HepG2 (cell line): ENCODE results near the gene WFDC1. TPM values are rescaled to one million over a fixed set of nuclear protein-coding genes. Genes with fewer than 3 reads are reported as not detected.
A peak's percentile ranks its signal among the peaks of the same experiment; 100 is the strongest.

Experiments
- AKNA ChIP-seq: sonication (generic); formaldehyde crosslinking; IDR thresholded peaks from 2 replicates; pipeline ENCODE4 v1.4.0; 2020; ENCODE audit warnings: missing genetic modification reagents, borderline replicate concordance
- ARNTL ChIP-seq: sonication (generic); formaldehyde crosslinking; IDR thresholded peaks from 2 replicates; pipeline ENCODE4 v1.4.0; 2020; ENCODE audit warnings: mild to moderate bottlenecking, missing genetic modification reagents
- ATF2 ChIP-seq: sonication (generic); formaldehyde crosslinking; IDR thresholded peaks from 2 replicates; pipeline ENCODE4 v1.4.0; 2020; ENCODE audit warnings: missing genetic modification reagents
- CREM ChIP-seq, 2 experiments: sonication (generic) in 1 of 2; formaldehyde crosslinking in 1 of 2; IDR thresholded peaks; 2 replicates each; pipeline versions ENCODE4 v1.4.0 to v1.6.1; 2016 to 2020; ENCODE audit warnings: antibody characterized with exemption in 1 of 2, mild to moderate bottlenecking in 1 of 2, missing genetic modification reagents in 1 of 2
- FLYWCH1 ChIP-seq: sonication (generic); formaldehyde crosslinking; IDR thresholded peaks from 2 replicates; pipeline ENCODE4 v1.8.1; 2023; ENCODE audit warnings: mild to moderate bottlenecking, missing genetic modification reagents
- GABPB1 ChIP-seq: IDR thresholded peaks from 2 replicates; pipeline ENCODE4 v1.6.1; 2016; ENCODE audit warnings: mild to moderate bottlenecking, missing genetic modification reagents, moderate library complexity, missing compliant biosample characterization
- HINFP ChIP-seq: sonication (generic); formaldehyde crosslinking; IDR thresholded peaks from 2 replicates; pipeline ENCODE4 v1.4.0; 2020; ENCODE audit warnings: low read depth, mild to moderate bottlenecking, missing genetic modification reagents
- HIVEP1 ChIP-seq: sonication (generic); formaldehyde crosslinking; IDR thresholded peaks from 2 replicates; pipeline ENCODE4 v1.4.0; 2020; ENCODE audit warnings: mild to moderate bottlenecking, missing genetic modification reagents
- NR1H2 ChIP-seq: sonication (generic); formaldehyde crosslinking; IDR thresholded peaks from 2 replicates; pipeline ENCODE4 v1.8.1; 2022; ENCODE audit warnings: low read depth, missing genetic modification reagents, borderline replicate concordance
- PBX2 ChIP-seq: IDR thresholded peaks from 2 replicates; pipeline ENCODE4 v1.6.1; 2016; ENCODE audit warnings: control low read depth
- RFXANK ChIP-seq: IDR thresholded peaks from 2 replicates; pipeline ENCODE4 v1.6.1; 2016
- SAFB2 ChIP-seq: sonication (generic); formaldehyde crosslinking; IDR thresholded peaks from 2 replicates; pipeline ENCODE4 v1.5.1; 2020; ENCODE audit warnings: missing genetic modification reagents, low read depth, mild to moderate bottlenecking, borderline replicate concordance
- TAF1 ChIP-seq: sonication (generic); formaldehyde crosslinking; IDR thresholded peaks from 2 replicates; pipeline ENCODE4 v1.4.0; 2020; ENCODE audit warnings: missing genetic modification reagents
- THAP7 ChIP-seq: sonication (generic); formaldehyde crosslinking; IDR thresholded peaks from 2 replicates; pipeline ENCODE4 v1.8.1; 2023; ENCODE audit warnings: mild to moderate bottlenecking, missing genetic modification reagents
- ZNF33A ChIP-seq: sonication (generic); formaldehyde crosslinking; IDR thresholded peaks from 2 replicates; pipeline ENCODE4 v1.5.1; 2020; ENCODE audit warnings: missing genetic modification reagents, mild to moderate bottlenecking, moderate library complexity, borderline replicate concordance
- ZNF468 ChIP-seq: sonication (generic); formaldehyde crosslinking; IDR thresholded peaks from 2 replicates; pipeline ENCODE4 v1.8.0; 2022; ENCODE audit warnings: mild to moderate bottlenecking, moderate library complexity, missing genetic modification reagents
- ZNF749 ChIP-seq: sonication (generic); formaldehyde crosslinking; IDR thresholded peaks from 2 replicates; pipeline ENCODE4 v1.8.0; 2022; ENCODE audit warnings: mild to moderate bottlenecking, missing genetic modification reagents, moderate library complexity, borderline replicate concordance
- ZNF790 ChIP-seq: sonication (generic); formaldehyde crosslinking; IDR thresholded peaks from 2 replicates; pipeline ENCODE4 v1.8.0; 2022; ENCODE audit warnings: missing genetic modification reagents, mild to moderate bottlenecking, borderline replicate concordance
- ZSCAN25 ChIP-seq: sonication (generic); formaldehyde crosslinking; IDR thresholded peaks from 2 replicates; pipeline ENCODE4 v1.8.0; 2022; ENCODE audit warnings: mild to moderate bottlenecking, missing genetic modification reagents
- ZSCAN30 ChIP-seq: sonication (generic); formaldehyde crosslinking; IDR thresholded peaks from 2 replicates; pipeline ENCODE4 v1.5.0; 2020; ENCODE audit warnings: mild to moderate bottlenecking, missing genetic modification reagents
- ZZZ3 ChIP-seq: sonication (generic); formaldehyde crosslinking; IDR thresholded peaks from 2 replicates; pipeline ENCODE4 v1.4.0; 2020; ENCODE audit warnings: missing genetic modification reagents, mild to moderate bottlenecking, borderline replicate concordance
- polyA plus RNA-seq, 8 experiments: library from polyadenylated mRNA; depleted of rRNA in 3 of 8; stranded (reverse) in 7 of 8; unstranded in 1 of 8; fragments of >200 nt; fragmentation: Illumina TruSeq in 4 of 8; extraction: Trizol in 4 of 8; gene quantifications; 2 replicates each; pipeline versions ENCODE4 v1.2.1 to v1.2.3, GENCODE V29; 2011 to 2016; ENCODE audit warnings: low read depth in 4 of 8, missing spikeins in 1 of 8, mixed read lengths in 1 of 8; ENCODE audit not compliant: insufficient read depth in 1 of 8
- total RNA-seq, 5 experiments: library from RNA; depleted of rRNA; stranded (reverse); fragments of >200 nt; fragmentation: Illumina TruSeq; extraction: Trizol; gene quantifications; 2 replicates each; pipeline ENCODE4 v1.2.3, GENCODE V29; 2016; ENCODE audit warnings: low read depth in 1 of 5

WFDC1 gene
- total and polyA plus RNA-seq, 2 of the 13 experiments (the other 11 are each of a cell fraction or from before 2014, with no cell fraction given) = not detected

GRCh38 chr16:84277244-84277823 is 17.3 kb upstream of the WFDC1 start (continued):
- TF ChIP-seq ZSCAN25 = no peak
- no peak for TF ChIP-seq ZNF468 (CRISPR knock-in tag)
- TF ChIP-seq ZSCAN30 (CRISPR knock-in tag) = no peak
- TF ChIP-seq GABPB1 = no peak
- no peak for TF ChIP-seq SAFB2 (CRISPR knock-in tag)
- TF ChIP-seq TAF1 (CRISPR knock-in tag) = no peak
- TF ChIP-seq AKNA (CRISPR knock-in tag) = no peak
- no peak for TF ChIP-seq PBX2 (CRISPR knock-in tag)
- TF ChIP-seq ZNF790 (CRISPR knock-in tag) = no peak
- no peak for TF ChIP-seq ATF2 (CRISPR knock-in tag)
- TF ChIP-seq NR1H2 = no peak
- no peak for TF ChIP-seq ZZZ3 (CRISPR knock-in tag)
- no peak for TF ChIP-seq THAP7 (CRISPR knock-in tag)
- no peak for TF ChIP-seq ZNF749
- TF ChIP-seq ARNTL = no peak
- no peak for TF ChIP-seq CREM (IDR thresholded peaks at IDR 0.05)
- TF ChIP-seq CREM (CRISPR knock-in tag; IDR thresholded peaks at IDR 0.05) = no peak
- TF ChIP-seq HIVEP1 (CRISPR knock-in tag) = no peak
- no peak for TF ChIP-seq RFXANK (CRISPR knock-in tag)
- no peak for TF ChIP-seq ZNF33A (CRISPR knock-in tag)
- TF ChIP-seq HINFP (CRISPR knock-in tag) = peak; percentile 84; the same call in 1 of the 2 replicates
- no peak for TF ChIP-seq FLYWCH1 (CRISPR knock-in tag)
